Mucosa of descending colon (tissue), 3 donors: Measurements from ENCODE around the gene SRL. TPM values are rescaled to one million over a fixed set of nuclear protein-coding genes. Genes with fewer than 3 reads are reported as not detected.

Experiments used
- ATAC-seq: fragments of 200-7000 bp; cut with Tn5 transposase; one replicate; pipeline ENCODE4 v1.9.1; 2020; ENCODE audit warnings: mild to moderate bottlenecking, moderate library complexity
- DNase-seq, 3 donors: peaks; one replicate each; pipeline ENCODE4 v3.0.0-alpha.2; 2020
- H3K36me3 ChIP-seq: fragments of 200-600 bp; one replicate; pipeline ENCODE4 v1.8.0; 2021; ENCODE audit warnings: low read depth, mild to moderate bottlenecking
- H3K4me1 ChIP-seq: fragments of 200-600 bp; one replicate; pipeline ENCODE4 v1.8.0; 2021; ENCODE audit warnings: low read depth, mild to moderate bottlenecking
- H3K4me3 ChIP-seq: fragments of 200-600 bp; one replicate; pipeline ENCODE4 v1.8.0; 2021; ENCODE audit warnings: mild to moderate bottlenecking
- H3K9me3 ChIP-seq: fragments of 200-600 bp; one replicate; pipeline ENCODE4 v1.8.0; 2021; ENCODE audit warnings: mild to moderate bottlenecking
- intact Hi-C, 2 donors: fragments of 100-400 bp; cut with DNase I in 1 of 2; cut with micrococcal nuclease in 1 of 2; formaldehyde crosslinking; loops; one replicate each; pipeline versions ENCODE4 v1.11.0 to v1.11.1; 2022; cut with DNase I, micrococcal nuclease
- total RNA-seq, 3 donors: library from RNA; stranded (reverse); fragmentation: NEBNext Ultra II Directional in 2 of 3; extraction: Animal tissue kit (Norgen Biotek cat#: 25700) in 2 of 3; gene quantifications; one replicate each; pipeline versions ENCODE4 v1.2.1 to v1.2.4, GENCODE V29; 2021 to 2023
- TF ChIP-seq, protein P1 (sequence below): fragments of 200-600 bp; IDR thresholded peaks from one replicate; pipeline ENCODE4 v1.8.0; 2022; ENCODE audit warnings: antibody characterized with exemption, mild to moderate bottlenecking
- donor health status: DM: no; HTN: no; CAD: no; lungs with moderate emphysema.
- donor health status: DM: no; HTN: no; CAD: no.
- donor health status: DM: no; HTN: yes; CAD: no.

SRL gene
- total RNA-seq, 3 donors from 2014 or later, result 0.35 to 1.2 (median 0.41) TPM

DNA sequence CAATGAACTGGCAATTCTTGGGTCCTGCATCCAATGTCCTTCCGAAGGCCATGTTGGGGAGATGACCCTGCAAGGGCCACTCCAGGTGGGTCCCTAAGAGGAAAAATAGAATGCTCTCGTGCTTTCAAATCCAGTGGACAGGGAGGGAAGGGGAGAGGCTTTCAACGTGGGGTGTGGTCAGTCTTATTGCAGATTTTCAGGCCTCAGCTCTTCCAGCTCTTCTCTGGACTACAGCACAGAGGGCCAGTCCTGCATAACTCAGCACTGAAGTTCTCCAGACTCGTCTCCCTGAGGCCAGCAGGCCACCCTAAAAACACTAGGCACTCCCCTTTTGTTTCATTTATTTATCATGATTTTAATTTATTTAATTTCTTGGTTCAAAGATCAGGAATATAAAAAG, 43.1 kb downstream of the SRL start:
- Histone ChIP-seq H3K4me1 (no peaks in the 10 kb centered on the region), H3K36me3 (no peaks in the 10 kb centered on the region), H3K9me3 (no peaks in the 10 kb centered on the region), H3K4me3 (no peak overlapping the region)
- no peak for ATAC-seq
- intact Hi-C loops, result no loop called here
- no peak for DNase-seq
- TF ChIP-seq, protein P1, sequence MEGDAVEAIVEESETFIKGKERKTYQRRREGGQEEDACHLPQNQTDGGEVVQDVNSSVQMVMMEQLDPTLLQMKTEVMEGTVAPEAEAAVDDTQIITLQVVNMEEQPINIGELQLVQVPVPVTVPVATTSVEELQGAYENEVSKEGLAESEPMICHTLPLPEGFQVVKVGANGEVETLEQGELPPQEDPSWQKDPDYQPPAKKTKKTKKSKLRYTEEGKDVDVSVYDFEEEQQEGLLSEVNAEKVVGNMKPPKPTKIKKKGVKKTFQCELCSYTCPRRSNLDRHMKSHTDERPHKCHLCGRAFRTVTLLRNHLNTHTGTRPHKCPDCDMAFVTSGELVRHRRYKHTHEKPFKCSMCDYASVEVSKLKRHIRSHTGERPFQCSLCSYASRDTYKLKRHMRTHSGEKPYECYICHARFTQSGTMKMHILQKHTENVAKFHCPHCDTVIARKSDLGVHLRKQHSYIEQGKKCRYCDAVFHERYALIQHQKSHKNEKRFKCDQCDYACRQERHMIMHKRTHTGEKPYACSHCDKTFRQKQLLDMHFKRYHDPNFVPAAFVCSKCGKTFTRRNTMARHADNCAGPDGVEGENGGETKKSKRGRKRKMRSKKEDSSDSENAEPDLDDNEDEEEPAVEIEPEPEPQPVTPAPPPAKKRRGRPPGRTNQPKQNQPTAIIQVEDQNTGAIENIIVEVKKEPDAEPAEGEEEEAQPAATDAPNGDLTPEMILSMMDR, result no peak

DNA sequence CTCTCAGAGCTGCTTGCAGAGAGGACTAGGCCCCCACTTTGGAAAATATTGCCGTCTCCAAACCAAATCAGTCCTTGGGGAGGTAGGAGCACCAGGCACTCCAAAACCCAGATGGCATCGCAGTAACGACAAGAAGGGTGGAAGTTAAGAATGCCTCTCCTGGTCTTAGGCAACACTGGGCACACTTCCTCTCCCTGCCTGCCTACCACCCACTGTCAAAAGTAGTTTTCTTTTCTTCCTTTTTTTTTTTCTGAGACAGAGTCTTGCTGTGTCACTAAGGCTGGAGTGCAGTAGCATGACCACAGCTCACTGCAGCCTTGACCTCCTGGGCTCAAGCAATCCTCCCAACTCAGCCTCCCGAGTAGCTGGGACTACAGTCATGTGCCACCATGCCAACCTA, 47.2 kb downstream of the SRL start:
- no peak for ATAC-seq
- no peaks in the 10 kb centered on the region for H3K9me3 ChIP-seq
- TF ChIP-seq, protein P1, result no peak
- intact Hi-C loops, result no loop called here
- no peak overlapping the region for H3K4me3 ChIP-seq
- H3K4me1 ChIP-seq, result no peaks in the 10 kb centered on the region
- DNase-seq, result no peak
- no peaks in the 10 kb centered on the region for H3K36me3 ChIP-seq

DNA sequence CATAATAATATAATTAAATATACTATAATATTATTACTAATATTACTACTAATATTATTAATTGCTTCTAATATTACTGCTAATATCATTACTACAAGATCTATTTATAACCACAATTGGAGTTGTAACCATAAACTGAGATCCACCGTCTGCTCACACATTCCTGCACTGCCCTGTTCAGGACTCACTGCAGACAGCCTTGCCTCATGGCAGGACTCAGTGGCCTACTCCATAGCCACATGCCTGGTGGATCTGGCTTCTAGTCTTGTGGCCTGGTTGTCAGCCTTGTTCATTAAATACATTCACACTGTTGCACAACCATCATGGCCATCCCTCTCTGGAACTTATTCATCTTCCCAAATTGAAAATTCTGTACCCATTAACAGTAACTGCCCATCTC, 48.0 kb downstream of the SRL start:
- ATAC-seq (no peak), DNase-seq (no peak)
- Histone ChIP-seq H3K4me1 (no peaks in the 10 kb centered on the region), H3K9me3 (no peaks in the 10 kb centered on the region), H3K36me3 (no peaks in the 10 kb centered on the region), H3K4me3 (no peak overlapping the region)
- intact Hi-C loops, result no loop called here
- TF ChIP-seq, protein P1, result no peak

DNA sequence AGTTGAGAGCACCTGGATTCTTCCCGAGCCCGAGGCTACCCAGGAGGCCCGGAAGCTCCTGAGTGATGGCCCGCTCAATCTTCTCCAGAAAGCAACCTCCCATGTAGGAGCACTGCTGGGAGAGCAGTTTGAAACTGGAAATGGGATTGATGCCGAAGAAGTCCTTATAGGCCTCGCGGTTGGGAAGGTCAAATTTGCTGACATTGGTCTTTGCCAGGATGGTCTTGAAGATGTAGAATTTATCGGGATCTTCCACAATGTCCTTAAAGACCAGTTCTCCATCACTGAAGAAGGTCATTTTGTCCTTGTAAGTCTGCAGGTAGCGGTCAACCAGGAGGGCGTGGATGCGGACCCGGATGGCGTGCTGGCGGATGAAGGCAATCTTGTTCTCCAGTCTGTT, 49.7 kb downstream of the SRL start:
- H3K4me1 ChIP-seq, result no peaks in the 10 kb centered on the region
- TF ChIP-seq, protein P1, result no peak
- H3K4me3 ChIP-seq, result no peak overlapping the region
- H3K9me3 ChIP-seq, result no peaks in the 10 kb centered on the region
- intact Hi-C loops, result no loop called here
- ATAC-seq (no peak), DNase-seq (no peak)
- H3K36me3 ChIP-seq, result no peaks in the 10 kb centered on the region

DNA sequence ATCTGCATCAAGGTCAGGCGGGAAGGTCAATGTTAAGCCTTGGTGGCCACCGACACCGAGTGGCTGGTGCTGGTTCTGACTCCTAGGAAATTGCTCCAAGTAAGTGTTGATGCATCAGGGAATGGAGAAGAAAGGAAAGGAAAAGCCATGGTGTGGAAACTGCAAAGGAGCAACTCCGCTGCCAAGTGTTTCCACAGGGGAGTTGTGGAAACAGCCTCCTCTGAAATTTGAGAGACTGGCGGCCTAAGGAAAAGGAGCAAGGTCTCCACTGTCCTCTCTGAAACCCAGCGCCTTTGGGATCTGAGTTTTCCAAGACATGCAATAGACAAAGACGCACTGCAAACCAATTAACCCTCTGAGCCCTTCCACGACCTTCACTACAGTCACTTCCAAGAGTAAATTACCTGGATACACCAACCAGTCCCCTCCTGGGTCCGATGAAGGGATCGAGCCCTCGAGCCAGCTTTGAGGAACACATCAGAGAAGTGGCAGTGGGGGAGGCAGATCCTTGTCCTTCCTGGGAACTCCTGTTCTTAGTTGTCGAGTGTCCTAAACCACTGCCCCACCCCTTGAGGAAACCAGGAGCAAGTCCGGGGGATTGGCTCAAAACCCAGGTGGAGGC, 51.1 kb downstream of the SRL start:
- no peaks in the 10 kb centered on the region for H3K36me3 ChIP-seq
- H3K9me3 ChIP-seq, result no peaks in the 10 kb centered on the region
- H3K4me1 ChIP-seq, result no peaks in the 10 kb centered on the region
- ATAC-seq (no peak), DNase-seq (no peak)
- TF ChIP-seq, protein P1, result no peak
- intact Hi-C loops, result no loop called here
- H3K4me3 ChIP-seq, result no peak overlapping the region

DNA sequence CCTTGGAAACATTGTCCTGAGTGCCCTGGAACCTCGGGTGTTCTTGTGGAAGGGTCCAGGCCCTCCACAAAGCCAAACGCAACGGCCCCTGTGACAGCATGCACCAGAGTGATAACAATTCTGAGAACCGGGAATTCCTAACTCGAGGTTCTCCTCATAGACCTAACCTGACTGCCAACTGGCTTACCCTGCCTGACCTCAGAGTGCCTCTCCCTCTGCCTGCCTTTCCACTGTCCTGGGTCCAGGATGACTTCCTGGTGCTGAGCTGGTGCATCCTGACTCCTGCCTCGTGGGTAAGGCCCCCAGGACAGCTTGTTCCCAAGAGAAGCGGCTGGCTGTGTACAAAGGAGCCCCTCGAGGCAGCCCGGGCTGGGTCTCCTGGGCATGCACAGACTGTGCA, 51.8 kb downstream of the SRL start:
- intact Hi-C loops, result no loop called here
- no peak for ATAC-seq
- TF ChIP-seq, protein P1, result no peak

More for the DNA sequence above, 51.8 kb downstream of the SRL start:
- H3K9me3 ChIP-seq, result no peaks in the 10 kb centered on the region
- DNase-seq, result no peak
- no peaks in the 10 kb centered on the region for H3K4me1 ChIP-seq
- H3K4me3 ChIP-seq, result no peak overlapping the region
- H3K36me3 ChIP-seq, result no peaks in the 10 kb centered on the region
